ENCODE results near the gene CPO. TPM values are rescaled to one million over a fixed set of nuclear protein-coding genes. Genes with fewer than 3 reads are reported as not detected.

Gene CPO
- total and polyA plus RNA-seq, 5 donors from 2014 or later, result not detected

GRCh38 chr2:206978746-206979145 lies 39.4 kb downstream of the CPO start:
- DNase-seq (no peak), ATAC-seq (ENCODE audit: low read depth in 2 of 2) (no peak)
- H3K4me3 Mint-ChIP-seq, result no peak overlapping the region
- H3K27me3 ChIP-seq (ENCODE audit: control insufficient read depth, insufficient read depth, low read length), result no peaks in the 10 kb centered on the region
- H3K4me3 ChIP-seq (ENCODE audit: low read depth, low read length), result no peak overlapping the region
- H3K4me1 Mint-ChIP-seq, result no peaks in the 10 kb centered on the region
- H3K9me3 Mint-ChIP-seq, result peaks cover 0 to 5% (median 0%) of the 10 kb centered on the region in 7 donors
- no peak overlapping the region for H3K27ac ChIP-seq (ENCODE audit: insufficient read depth, low read length, poor library complexity, severe bottlenecking)
- no peaks in the 10 kb centered on the region for H3K9me3 ChIP-seq (ENCODE audit: control insufficient read depth in 2 of 2, low read length in 2 of 2)
- no peak overlapping the region for H3K27ac Mint-ChIP-seq
- no peaks in the 10 kb centered on the region for H3K36me3 ChIP-seq (ENCODE audit: control insufficient read depth, insufficient read depth, low read length)
- no peaks in the 10 kb centered on the region for H3K36me3 Mint-ChIP-seq
- no peaks in the 10 kb centered on the region for H3K4me1 ChIP-seq (ENCODE audit: control insufficient read depth, insufficient read depth, low read length, poor library complexity, severe bottlenecking)
- H3K27me3 Mint-ChIP-seq, result no peaks in the 10 kb centered on the region

GRCh38 chr2:206979365-206979764 lies 40.0 kb downstream of the CPO start:
- no peak overlapping the region for H3K27ac Mint-ChIP-seq
- H3K27me3 Mint-ChIP-seq, result no peaks in the 10 kb centered on the region
- no peak overlapping the region for H3K4me3 Mint-ChIP-seq
- Histone ChIP-seq H3K27me3 (ENCODE audit: control insufficient read depth, insufficient read depth, low read length) (no peaks in the 10 kb centered on the region), H3K4me1 (ENCODE audit: control insufficient read depth, insufficient read depth, low read length, poor library complexity, severe bottlenecking) (no peaks in the 10 kb centered on the region), H3K9me3 (ENCODE audit: control insufficient read depth in 2 of 2, low read length in 2 of 2) (no peaks in the 10 kb centered on the region), H3K27ac (ENCODE audit: insufficient read depth, low read length, poor library complexity, severe bottlenecking) (no peak overlapping the region), H3K36me3 (ENCODE audit: control insufficient read depth, insufficient read depth, low read length) (no peaks in the 10 kb centered on the region), H3K4me3 (ENCODE audit: low read depth, low read length) (no peak overlapping the region)
- DNase-seq (no peak), ATAC-seq (ENCODE audit: low read depth in 2 of 2) (no peak)
- no peaks in the 10 kb centered on the region for H3K4me1 Mint-ChIP-seq
- no peaks in the 10 kb centered on the region for H3K36me3 Mint-ChIP-seq
- H3K9me3 Mint-ChIP-seq, result peaks cover 0 to 5% (median 0%) of the 10 kb centered on the region in 7 donors

- no peak for ATAC-seq (ENCODE audit: low read depth in 2 of 2)
Measured at GRCh38 chr2:206979922-206980321, 40.6 kb downstream of the CPO start.

GRCh38 chr2:206980413-206980812 lies 41.1 kb downstream of the CPO start:
- H3K4me1 Mint-ChIP-seq, result no peaks in the 10 kb centered on the region
- no peak overlapping the region for H3K27ac Mint-ChIP-seq
- H3K9me3 Mint-ChIP-seq, result peaks cover 0 to 3% (median 0%) of the 10 kb centered on the region in 7 donors
- Histone ChIP-seq H3K4me3 (ENCODE audit: low read depth, low read length) (no peak overlapping the region), H3K4me1 (ENCODE audit: control insufficient read depth, insufficient read depth, low read length, poor library complexity, severe bottlenecking) (no peaks in the 10 kb centered on the region), H3K36me3 (ENCODE audit: control insufficient read depth, insufficient read depth, low read length) (no peaks in the 10 kb centered on the region), H3K27ac (ENCODE audit: insufficient read depth, low read length, poor library complexity, severe bottlenecking) (no peak overlapping the region), H3K9me3 (ENCODE audit: control insufficient read depth in 2 of 2, low read length in 2 of 2) (no peaks in the 10 kb centered on the region), H3K27me3 (ENCODE audit: control insufficient read depth, insufficient read depth, low read length) (no peaks in the 10 kb centered on the region)
- DNase-seq (no peak), ATAC-seq (ENCODE audit: low read depth in 2 of 2) (no peak)
- no peak overlapping the region for H3K4me3 Mint-ChIP-seq
- no peaks in the 10 kb centered on the region for H3K27me3 Mint-ChIP-seq
- no peaks in the 10 kb centered on the region for H3K36me3 Mint-ChIP-seq

More at GRCh38 chr2:206979922-206980321, 40.6 kb downstream of the CPO start:
- H3K27me3 Mint-ChIP-seq, result no peaks in the 10 kb centered on the region
- H3K27ac Mint-ChIP-seq, result no peak overlapping the region
- H3K4me1 Mint-ChIP-seq, result no peaks in the 10 kb centered on the region
- peaks cover 0 to 5% (median 0%) of the 10 kb centered on the region in 7 donors for H3K9me3 Mint-ChIP-seq
- no peaks in the 10 kb centered on the region for H3K27me3 ChIP-seq (ENCODE audit: control insufficient read depth, insufficient read depth, low read length)
- H3K4me3 Mint-ChIP-seq, result no peak overlapping the region
- H3K4me3 ChIP-seq (ENCODE audit: low read depth, low read length), result no peak overlapping the region
- no peaks in the 10 kb centered on the region for H3K9me3 ChIP-seq (ENCODE audit: control insufficient read depth in 2 of 2, low read length in 2 of 2)
- no peak overlapping the region for H3K27ac ChIP-seq (ENCODE audit: insufficient read depth, low read length, poor library complexity, severe bottlenecking)
- DNase-seq, result no peak
- H3K36me3 ChIP-seq (ENCODE audit: control insufficient read depth, insufficient read depth, low read length), result no peaks in the 10 kb centered on the region
- H3K36me3 Mint-ChIP-seq, result no peaks in the 10 kb centered on the region
- H3K4me1 ChIP-seq (ENCODE audit: control insufficient read depth, insufficient read depth, low read length, poor library complexity, severe bottlenecking), result no peaks in the 10 kb centered on the region

GRCh38 chr2:206981086-206981674 lies 41.9 kb downstream of the CPO start:
- ATAC-seq (ENCODE audit: low read depth in 2 of 2) (no peak), DNase-seq (no peak)
- Mint-ChIP-seq H3K36me3 (no peaks in the 10 kb centered on the region), H3K4me3 (no peak overlapping the region), H3K4me1 (no peaks in the 10 kb centered on the region), H3K27me3 (no peaks in the 10 kb centered on the region), H3K9me3 (no peaks in the 10 kb centered on the region), H3K27ac (no peak overlapping the region)
- no peak overlapping the region for H3K4me3 ChIP-seq (ENCODE audit: low read depth, low read length)
- no peak overlapping the region for H3K27ac ChIP-seq (ENCODE audit: insufficient read depth, low read length, poor library complexity, severe bottlenecking)
- H3K36me3 ChIP-seq (ENCODE audit: control insufficient read depth, insufficient read depth, low read length), result no peaks in the 10 kb centered on the region
- H3K9me3 ChIP-seq (ENCODE audit: control insufficient read depth in 2 of 2, low read length in 2 of 2), result no peaks in the 10 kb centered on the region
- H3K4me1 ChIP-seq (ENCODE audit: control insufficient read depth, insufficient read depth, low read length, poor library complexity, severe bottlenecking), result no peaks in the 10 kb centered on the region
- no peaks in the 10 kb centered on the region for H3K27me3 ChIP-seq (ENCODE audit: control insufficient read depth, insufficient read depth, low read length)

GRCh38 chr2:206981739-206982340 lies 42.5 kb downstream of the CPO start:
- no peaks in the 10 kb centered on the region for H3K36me3 Mint-ChIP-seq
- Histone ChIP-seq H3K9me3 (ENCODE audit: control insufficient read depth in 2 of 2, low read length in 2 of 2) (no peaks in the 10 kb centered on the region), H3K4me1 (ENCODE audit: control insufficient read depth, insufficient read depth, low read length, poor library complexity, severe bottlenecking) (no peaks in the 10 kb centered on the region), H3K4me3 (ENCODE audit: low read depth, low read length) (no peak overlapping the region), H3K27ac (ENCODE audit: insufficient read depth, low read length, poor library complexity, severe bottlenecking) (no peak overlapping the region), H3K27me3 (ENCODE audit: control insufficient read depth, insufficient read depth, low read length) (no peaks in the 10 kb centered on the region), H3K36me3 (ENCODE audit: control insufficient read depth, insufficient read depth, low read length) (no peaks in the 10 kb centered on the region)
- DNase-seq (peak; percentile 5 to 62 (median 35)), ATAC-seq (ENCODE audit: low read depth in 2 of 2) (peak in 1 of 2 donors; percentile 43)
- H3K4me1 Mint-ChIP-seq, result peaks cover 0 to under 1% (median 0%) of the 10 kb centered on the region in 4 donors
- H3K27me3 Mint-ChIP-seq, result no peaks in the 10 kb centered on the region
- no peak overlapping the region for H3K27ac Mint-ChIP-seq
- H3K4me3 Mint-ChIP-seq, result no peak overlapping the region
- H3K9me3 Mint-ChIP-seq, result peaks cover 0 to 2% (median 0%) of the 10 kb centered on the region in 7 donors

GRCh38 chr2:206982360-206982955 lies 43.1 kb downstream of the CPO start:
- Histone ChIP-seq H3K4me1 (ENCODE audit: control insufficient read depth, insufficient read depth, low read length, poor library complexity, severe bottlenecking) (no peaks in the 10 kb centered on the region), H3K36me3 (ENCODE audit: control insufficient read depth, insufficient read depth, low read length) (no peaks in the 10 kb centered on the region), H3K27me3 (ENCODE audit: control insufficient read depth, insufficient read depth, low read length) (no peaks in the 10 kb centered on the region), H3K9me3 (ENCODE audit: control insufficient read depth in 2 of 2, low read length in 2 of 2) (no peaks in the 10 kb centered on the region), H3K27ac (ENCODE audit: insufficient read depth, low read length, poor library complexity, severe bottlenecking) (no peak overlapping the region), H3K4me3 (ENCODE audit: low read depth, low read length) (no peak overlapping the region)
- no peak for DNase-seq
- Mint-ChIP-seq H3K4me3 (no peak overlapping the region), H3K4me1 (peaks cover 0 to 5% (median 0%) of the 10 kb centered on the region in 4 donors), H3K9me3 (peaks cover 0 to 2% (median 0%) of the 10 kb centered on the region in 7 donors), H3K27me3 (no peaks in the 10 kb centered on the region), H3K27ac (no peak overlapping the region), H3K36me3 (no peaks in the 10 kb centered on the region)
- ATAC-seq (ENCODE audit: low read depth in 2 of 2), result no peak
